Gastroesophageal sphincter (tissue), 3 donors: Measurements from ENCODE around the gene MYLK.

ENCODE experiments used
- CTCF ChIP-seq, 4 experiments: fragments of 200-600 bp in 2 of 4; fragments of 450-650 bp in 2 of 4; sonication (generic) in 1 of 4; IDR thresholded peaks; one replicate each; pipeline ENCODE4 v1.5.1; 2017 to 2019; ENCODE audit warnings: antibody characterized with exemption in 4 of 4, mild to moderate bottlenecking in 2 of 4, moderate library complexity in 2 of 4
- EP300 ChIP-seq: sonication (generic); formaldehyde crosslinking; IDR thresholded peaks from one replicate; pipeline ENCODE4 v1.6.1; 2017; ENCODE audit warnings: antibody characterized with exemption, mild to moderate bottlenecking
- POLR2A ChIP-seq, 2 donors: fragments of 450-650 bp; IDR thresholded peaks; one replicate each; pipeline ENCODE4 v1.6.1; 2017; ENCODE audit warnings: antibody characterized with exemption in 2 of 2, mild to moderate bottlenecking in 2 of 2, moderate library complexity in 1 of 2
- POLR2AphosphoS5 ChIP-seq: sonication (generic); formaldehyde crosslinking; IDR thresholded peaks from one replicate; pipeline ENCODE4 v1.6.1; 2017; ENCODE audit warnings: antibody characterized with exemption

GRCh38 chr3:123757281-123757940, 126.7 kb downstream of the MYLK start:
- TF ChIP-seq CTCF (IDR thresholded peaks at IDR 0.05) (no peak), POLR2AphosphoS5 (peak; percentile 20), POLR2A (IDR thresholded peaks at IDR 0.05) (no peak), EP300 (no peak)
